IMR-90 (cell line): ENCODE measurements around the gene NUP50. TPM values are rescaled to one million over a fixed set of nuclear protein-coding genes. Genes with fewer than 3 reads are reported as not detected.

Experiments
- ATAC-seq: fragments of 200-7000 bp; cut with Tn5 transposase; 2 replicates; pipeline ENCODE4 v1.9.1; 2020; ENCODE audit warnings: low read depth, mild to moderate bottlenecking, moderate library complexity
- BruUV-seq: library from RNA; stranded (reverse); fragments of 400-500 nt; replicated peaks from 2 replicates; lab custom pipeline; 2021; lab: Mats Ljungman, UMichigan
- CTCF ChIA-PET: fragments of 300-600 bp; formaldehyde crosslinking; extraction: SDS; loops from one replicate; lab custom pipeline; 2021; ENCODE audit warnings: antibody characterized with exemption; lab: Yijun Ruan, JAX
- POLR2A ChIA-PET: fragments of 300-600 bp; sonication (Branson Sonifier 250); formaldehyde crosslinking; loops from one replicate; lab custom pipeline; 2022; ENCODE audit warnings: antibody characterized with exemption; ENCODE audit not compliant: unreplicated experiment; lab: Charles Lee
- DNase-seq: peaks from one replicate; pipeline ENCODE4 v3.0.0; 2013
- H2AFZ ChIP-seq: replicated peaks from 2 replicates; pipeline ENCODE3; 2013; ENCODE audit warnings: low read length, mild to moderate bottlenecking; ENCODE audit not compliant: poor library complexity
- H2AK5ac ChIP-seq: 2 replicates; pipeline ENCODE4 v1.6.1; 2013; ENCODE audit warnings: low read depth, low read length, inconsistent platforms
- H2AK9ac ChIP-seq: replicated peaks from 2 replicates; pipeline ENCODE3; 2013; ENCODE audit warnings: mild to moderate bottlenecking, low read depth, low read length, moderate library complexity; ENCODE audit not compliant: poor library complexity
- H2BK120ac ChIP-seq: 2 replicates; pipeline ENCODE4 v1.6.1; 2013; ENCODE audit warnings: low read depth, low read length, inconsistent platforms
- H2BK15ac ChIP-seq: 3 replicates; pipeline ENCODE4 v1.6.1; 2013; ENCODE audit warnings: low read depth, low read length, inconsistent platforms
- H2BK20ac ChIP-seq: 2 replicates; pipeline ENCODE4 v1.6.1; 2013; ENCODE audit warnings: low read depth, mild to moderate bottlenecking, inconsistent platforms, low read length, moderate library complexity
- H2BK5ac ChIP-seq: 2 replicates; pipeline ENCODE4 v1.6.1; 2013; ENCODE audit warnings: mild to moderate bottlenecking, low read depth, low read length, inconsistent platforms; ENCODE audit not compliant: poor library complexity, severe bottlenecking
- H3K14ac ChIP-seq: replicated peaks from 2 replicates; pipeline ENCODE4 v1.6.1; 2013; ENCODE audit warnings: low read depth, low read length, inconsistent platforms
- H3K18ac ChIP-seq: 2 replicates; pipeline ENCODE4 v1.6.1; 2013; ENCODE audit warnings: low read depth, low read length, control low read depth
- H3K23ac ChIP-seq: 2 replicates; pipeline ENCODE4 v1.6.1; 2013; ENCODE audit warnings: low read depth, low read length, inconsistent platforms
- H3K27ac ChIP-seq: 2 replicates; pipeline ENCODE4 v1.5.1; 2013; ENCODE audit warnings: mild to moderate bottlenecking, control low read depth, low read length; ENCODE audit not compliant: insufficient read depth
- H3K27me3 ChIP-seq: 2 replicates; pipeline ENCODE4 v1.6.1; 2013; ENCODE audit warnings: low read length; ENCODE audit not compliant: control insufficient read depth, insufficient read depth
- H3K36me3 ChIP-seq: 2 replicates; pipeline ENCODE4 v1.6.1; 2013; ENCODE audit warnings: low read length, mixed read lengths; ENCODE audit not compliant: control insufficient read depth, insufficient read depth
- H3K4ac ChIP-seq: 2 replicates; pipeline ENCODE4 v1.6.1; 2013; ENCODE audit warnings: low read depth, low read length, inconsistent platforms
- H3K4me1 ChIP-seq: 2 replicates; pipeline ENCODE4 v1.6.1; 2013; ENCODE audit warnings: low read length, mixed read lengths; ENCODE audit not compliant: control insufficient read depth, insufficient read depth
- H3K4me2 ChIP-seq: 2 replicates; pipeline ENCODE4 v1.6.1; 2013; ENCODE audit warnings: low read depth, mild to moderate bottlenecking, control low read depth, low read length, moderate library complexity
- H3K4me3 ChIP-seq: 2 replicates; pipeline ENCODE4 v1.5.1; 2013; ENCODE audit warnings: low read depth, mild to moderate bottlenecking, control low read depth, low read length, moderate library complexity; ENCODE audit not compliant: insufficient read depth
- H3K56ac ChIP-seq: 2 replicates; pipeline ENCODE4 v1.6.1; 2013; ENCODE audit warnings: low read length, inconsistent platforms; ENCODE audit not compliant: insufficient read depth; ENCODE audit errors: extremely low read depth
- H3K79me1 ChIP-seq, 2 experiments: 2 replicates each; pipeline ENCODE4 v1.6.1; 2013; ENCODE audit warnings: low read length in 2 of 2, inconsistent platforms in 1 of 2, low read depth in 1 of 2
- H3K9ac ChIP-seq: 2 replicates; pipeline ENCODE4 v1.6.1; 2013; ENCODE audit warnings: low read depth, low read length, control low read depth
- H3K9me1 ChIP-seq: 2 replicates; pipeline ENCODE4 v1.6.1; 2013; ENCODE audit warnings: low read length, inconsistent platforms; ENCODE audit not compliant: insufficient read depth
- H3K9me3 ChIP-seq: 2 replicates; pipeline ENCODE4 v1.6.1; 2013; ENCODE audit warnings: low read length; ENCODE audit not compliant: control insufficient read depth, insufficient read depth
- H4K20me1 ChIP-seq: 2 replicates; pipeline ENCODE4 v1.6.1; 2013; ENCODE audit warnings: low read length, inconsistent platforms; ENCODE audit not compliant: insufficient read depth
- H4K5ac ChIP-seq: 2 replicates; pipeline ENCODE4 v1.6.1; 2013; ENCODE audit warnings: mild to moderate bottlenecking, low read depth, low read length, control low read depth
- H4K8ac ChIP-seq, 2 experiments: 2 replicates each; pipeline ENCODE4 v1.6.1; 2013; ENCODE audit warnings: low read depth in 2 of 2, low read length in 2 of 2, control low read depth in 1 of 2, inconsistent platforms in 1 of 2
- H4K91ac ChIP-seq: 2 replicates; pipeline ENCODE4 v1.6.1; 2013; ENCODE audit warnings: low read depth, low read length, inconsistent platforms; ENCODE audit not compliant: insufficient read depth
- BHLHE40 ChIP-seq: fragments of 150-350 bp; IDR thresholded peaks from 2 replicates; pipeline ENCODE4 v1.6.1; 2016; ENCODE audit warnings: mild to moderate bottlenecking, low read depth, low read length
- CEBPB ChIP-seq: IDR thresholded peaks from 2 replicates; pipeline ENCODE4 v1.6.1; 2012; ENCODE audit warnings: low read depth, low read length, improper control_type of control experiment
- CHD1 ChIP-seq: IDR thresholded peaks from 2 replicates; pipeline ENCODE4 v1.6.1; 2012; ENCODE audit warnings: low read depth, low read length, improper control_type of control experiment
- MAZ ChIP-seq: IDR thresholded peaks from 2 replicates; pipeline ENCODE4 v1.6.1; 2012; ENCODE audit warnings: low read depth, mild to moderate bottlenecking, low read length, improper control_type of control experiment, moderate library complexity, borderline replicate concordance
- RFX5 ChIP-seq: IDR thresholded peaks from 2 replicates; pipeline ENCODE4 v1.8.0; 2012; ENCODE audit warnings: low read depth, mild to moderate bottlenecking, low read length, moderate library complexity
- WGBS, 2 experiments: methylation state at CpG; one replicate each; pipeline versions ENCODE4 v1.1.5 to v1.1.7; 2013; ENCODE audit warnings: missing lambda C conversion rate in 2 of 2; ENCODE audit not compliant: insufficient read length in 1 of 2; ENCODE audit errors: extremely low coverage in 2 of 2; 5-methylcytosine and 5-hydroxymethylcytosine counted together
- dilution Hi-C: fragments of 300-500 bp; cut with HindIII; formaldehyde crosslinking; loops from one replicate; pipeline ENCODE4 v1.14.3; 2018; ENCODE audit warnings: low sequenced_read_pairs; ENCODE audit not compliant: unreplicated experiment
- in situ Hi-C: fragments of 300-500 bp; cut with MboI; formaldehyde crosslinking; loops from 3 replicates; pipeline ENCODE4 v1.14.3; 2019; ENCODE audit warnings: low sequenced_read_pairs, inconsistent platforms, mixed read lengths
- intact Hi-C: fragments of 100-400 bp; cut with micrococcal nuclease; formaldehyde crosslinking; loops from 2 replicates; pipeline ENCODE4 v1.10.0; 2022
- polyA plus RNA-seq, 3 experiments: library from polyadenylated mRNA; depleted of rRNA; stranded (reverse); fragments of >200 nt; gene quantifications; 2 replicates each; pipeline ENCODE4 v1.2.3, GENCODE V29; 2012; ENCODE audit warnings: low replicate concordance in 1 of 3
- total RNA-seq: library from RNA; depleted of rRNA; stranded (reverse); fragments of >200 nt; gene quantifications from 2 replicates; pipeline ENCODE4 v1.2.3, GENCODE V29; 2012

Gene NUP50
- total and polyA plus RNA-seq, 2 of the 4 experiments (the other 2 are of a cell fraction), result 12.8 to 65.4 TPM

DNA sequence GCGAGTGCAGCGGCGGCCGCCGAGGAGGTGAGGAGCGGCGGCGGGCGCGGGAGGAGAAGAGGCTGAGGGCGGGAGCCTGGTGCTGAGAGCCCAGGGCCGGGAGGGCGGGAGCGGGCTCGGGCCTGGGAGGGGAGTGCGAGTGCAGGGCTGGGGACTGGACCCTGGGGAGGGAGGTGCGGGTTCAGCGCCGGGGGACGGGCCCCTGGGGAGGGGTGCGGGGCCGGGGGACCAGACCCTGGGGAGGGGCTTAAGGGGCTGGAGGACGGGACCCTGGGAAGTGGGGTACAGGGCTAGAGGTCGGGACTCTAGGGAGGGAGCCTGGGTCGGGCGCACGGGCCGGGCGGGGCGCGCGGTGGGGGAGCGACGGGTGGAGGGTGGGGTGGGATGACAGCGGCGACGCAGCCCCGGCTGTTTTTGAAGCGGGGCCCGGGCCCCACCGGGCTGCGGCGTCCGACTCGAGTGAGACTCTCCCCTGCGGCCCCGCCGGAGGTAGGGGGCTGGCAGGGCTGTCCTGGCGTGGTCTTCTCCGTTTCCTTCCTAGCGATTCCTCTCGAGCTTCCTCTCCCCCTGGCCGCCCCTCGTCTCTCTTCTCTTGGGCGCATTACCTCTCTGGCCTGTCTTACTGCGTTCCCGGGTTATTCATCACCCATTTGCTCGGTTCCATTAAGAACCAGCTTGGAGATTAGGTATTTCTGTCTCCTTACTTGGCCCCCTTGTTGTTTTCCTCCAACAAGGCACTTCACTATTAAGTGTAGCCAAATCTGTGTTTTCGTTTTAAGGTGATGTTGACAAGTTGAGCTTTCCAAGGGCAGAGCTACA lies 754 bp downstream of the NUP50 start (continued):
- TF ChIP-seq CHD1 (no peak), BHLHE40 (no peak), MAZ (no peak)

DNA sequence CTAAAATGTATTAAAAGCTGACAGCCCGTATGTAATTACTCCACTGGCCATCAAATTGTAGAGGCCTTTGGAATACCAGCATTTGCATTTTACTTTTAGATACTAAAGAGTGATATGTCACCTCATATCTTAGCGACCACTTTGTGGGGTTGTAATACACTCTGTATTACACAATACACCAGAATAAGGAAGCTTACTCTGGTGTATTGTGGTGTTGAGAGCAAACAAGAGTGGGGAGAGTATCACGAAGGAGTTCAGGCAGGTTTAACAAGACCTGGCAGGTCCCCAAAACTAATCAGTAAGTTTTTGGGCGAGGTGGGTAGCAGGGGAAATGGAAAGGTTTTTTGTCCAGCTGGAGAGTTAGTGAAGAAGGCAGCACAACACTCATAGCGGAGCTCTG lies 3.2 kb downstream of the NUP50 start:
- dilution Hi-C loops, result no loop called here

More for the DNA sequence above, 3.2 kb downstream of the NUP50 start:
- Histone ChIP-seq H4K20me1 (peaks cover 26% of the 10 kb centered on the region), H4K8ac (no peak overlapping the region), H2AFZ (no peak overlapping the region), H3K9me1 (peaks cover 4% of the 10 kb centered on the region; the same call in 1 of the 2 replicates), H3K56ac (no peak overlapping the region), H2BK15ac (no peak overlapping the region), H2BK20ac (no peak overlapping the region), H3K14ac (no peak overlapping the region), H2AK5ac (no peak overlapping the region), H4K5ac (no peak overlapping the region), H2BK5ac (no peak overlapping the region), H3K18ac (no peak overlapping the region), H3K4ac (no peak overlapping the region), H3K23ac (0 out of 2 replicates have a peak overlapping the region, but pooled peaks have one; percentile 19), H3K36me3 (peaks cover 32% of the 10 kb centered on the region), H2BK120ac (no peak overlapping the region), H3K27me3 (no peaks in the 10 kb centered on the region), H3K27ac (no peak overlapping the region), H3K9ac (no peak overlapping the region), H3K9me3 (no peaks in the 10 kb centered on the region), H4K91ac (no peak overlapping the region), H3K4me3 (no peak overlapping the region), H3K4me2 (no peak overlapping the region), H3K79me1 (peaks cover 26 to 66% of the 10 kb centered on the region in 2 experiments), H3K4me1 (peaks cover 6% of the 10 kb centered on the region), H2AK9ac (no peak overlapping the region)
- DNase-seq, result no peak
- in situ Hi-C loops, result no loop called here
- CTCF ChIA-PET, result interaction anchor here (0.5 kb wide), 1 partner anchor 1220 kb away, joined by 3 read pairs; no protein-coding TSS in a partner anchor
- ATAC-seq, result no peak
- 79% methylated on average over 2 of the region's 5 CpGs; no CpG with 5 or more reads in 1 of the 2 experiments for WGBS, 2 experiments
- intact Hi-C loops, result no loop called here
- no TSS peak for BruUV-seq
- POLR2A ChIA-PET, result no interaction called here
- TF ChIP-seq CEBPB (peak; percentile 68), RFX5 (no peak)
